KMS-11 (cell line): ENCODE measurements around the gene ATXN7.
A peak's percentile ranks its signal among the peaks of the same experiment; 100 is the strongest.

Source experiments
- H2AFZ ChIP-seq: fragments of 200-600 bp; sonication (generic); 2 replicates; pipeline ENCODE4 v1.6.1; 2016; ENCODE audit warnings: antibody characterized with exemption, mixed run types, low read depth
- H3K27ac ChIP-seq: fragments of 200-600 bp; sonication (generic); 2 replicates; pipeline ENCODE4 v1.6.1; 2016; ENCODE audit warnings: mild to moderate bottlenecking, mixed run types
- H3K27me3 ChIP-seq: fragments of 200-600 bp; sonication (generic); 2 replicates; pipeline ENCODE4 v1.6.1; 2017; ENCODE audit warnings: mild to moderate bottlenecking, low read depth, mixed run types, moderate library complexity; ENCODE audit not compliant: insufficient read depth
- H3K36me3 ChIP-seq: fragments of 200-600 bp; sonication (generic); 2 replicates; pipeline ENCODE4 v1.6.1; 2017; ENCODE audit warnings: mild to moderate bottlenecking, mixed run types; ENCODE audit not compliant: insufficient read depth
- H3K4me1 ChIP-seq: fragments of 200-600 bp; sonication (generic); 2 replicates; pipeline ENCODE4 v1.6.1; 2016; ENCODE audit warnings: mild to moderate bottlenecking, low read depth, mixed run types; ENCODE audit not compliant: poor library complexity, severe bottlenecking
- H3K4me2 ChIP-seq: fragments of 200-600 bp; sonication (generic); 2 replicates; pipeline ENCODE4 v1.7.0; 2016; ENCODE audit warnings: mild to moderate bottlenecking, mixed run types
- H3K4me3 ChIP-seq: fragments of 200-600 bp; sonication (generic); IDR thresholded peaks from 2 replicates; pipeline ENCODE4 v1.6.1; 2017; ENCODE audit warnings: low read depth, low read length, mixed read lengths; ENCODE audit not compliant: insufficient read depth
- H3K79me2 ChIP-seq: fragments of 200-600 bp; sonication (generic); 2 replicates; pipeline ENCODE4 v1.6.1; 2016; ENCODE audit warnings: low read depth, mixed run types; ENCODE audit not compliant: insufficient read depth
- H3K9ac ChIP-seq: fragments of 200-600 bp; sonication (generic); 2 replicates; pipeline ENCODE4 v1.6.1; 2016; ENCODE audit warnings: mild to moderate bottlenecking, mixed run types
- H4K20me1 ChIP-seq: fragments of 200-600 bp; sonication (generic); 2 replicates; pipeline ENCODE4 v1.6.1; 2016; ENCODE audit warnings: mild to moderate bottlenecking, mixed run types; ENCODE audit not compliant: insufficient read depth
- TF ChIP-seq, protein P1 (sequence below): fragments of 200-600 bp; sonication (generic); conservative IDR thresholded peaks from 2 replicates; pipeline ENCODE4 v1.6.1; 2017; ENCODE audit warnings: low read depth, mild to moderate bottlenecking, antibody characterized with exemption, low read length, moderate library complexity, mixed read lengths

ATXN7 gene

DNA sequence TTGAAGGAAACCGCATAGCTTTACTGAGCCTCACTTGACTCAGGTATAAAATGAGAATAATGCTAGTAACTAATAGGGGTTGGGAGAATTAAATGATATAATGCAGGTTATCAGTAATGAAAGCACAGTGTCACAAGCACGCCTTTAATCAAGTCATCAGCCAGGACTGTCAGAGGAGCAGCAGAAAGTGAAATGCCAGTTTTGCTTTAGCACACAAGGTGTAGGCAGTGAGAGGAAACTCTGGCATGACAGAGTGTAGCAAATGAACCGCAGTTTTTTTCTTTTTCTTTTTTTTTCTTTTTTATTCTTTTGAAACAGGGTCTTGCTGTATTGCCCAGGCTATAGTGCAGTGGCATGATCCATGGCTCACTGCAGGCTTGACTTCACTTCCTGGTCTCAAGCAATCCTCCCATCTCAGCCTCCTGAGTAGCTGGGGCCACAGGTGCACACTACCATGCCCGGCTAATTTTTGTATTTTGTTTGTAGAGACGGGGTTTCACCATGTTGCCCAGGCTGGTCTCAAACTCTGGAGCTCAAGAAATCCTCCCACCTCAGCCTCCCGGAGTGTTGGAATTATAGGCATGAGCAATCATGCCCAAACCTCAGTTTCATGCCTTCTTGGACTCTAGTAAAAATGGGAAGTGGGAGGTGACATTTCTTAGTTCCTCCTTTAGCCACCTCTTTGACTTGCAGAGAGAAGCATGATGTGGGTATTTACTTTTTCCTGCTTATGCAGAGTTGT, 58.2 kb downstream of the ATXN7 start:
- no peak overlapping the region for H3K4me3 ChIP-seq
- peaks cover 9% of the 10 kb centered on the region; the same call in 1 of the 2 replicates for H3K79me2 ChIP-seq
- H3K9ac ChIP-seq = no peak overlapping the region
- H3K27ac ChIP-seq = no peak overlapping the region
- H3K27me3 ChIP-seq = no peaks in the 10 kb centered on the region
- no peaks in the 10 kb centered on the region for H4K20me1 ChIP-seq
- H2AFZ ChIP-seq = no peak overlapping the region
- peak overlapping the region; percentile 25; the same call in 1 of the 2 replicates for H3K4me2 ChIP-seq
- TF ChIP-seq, protein P1, sequence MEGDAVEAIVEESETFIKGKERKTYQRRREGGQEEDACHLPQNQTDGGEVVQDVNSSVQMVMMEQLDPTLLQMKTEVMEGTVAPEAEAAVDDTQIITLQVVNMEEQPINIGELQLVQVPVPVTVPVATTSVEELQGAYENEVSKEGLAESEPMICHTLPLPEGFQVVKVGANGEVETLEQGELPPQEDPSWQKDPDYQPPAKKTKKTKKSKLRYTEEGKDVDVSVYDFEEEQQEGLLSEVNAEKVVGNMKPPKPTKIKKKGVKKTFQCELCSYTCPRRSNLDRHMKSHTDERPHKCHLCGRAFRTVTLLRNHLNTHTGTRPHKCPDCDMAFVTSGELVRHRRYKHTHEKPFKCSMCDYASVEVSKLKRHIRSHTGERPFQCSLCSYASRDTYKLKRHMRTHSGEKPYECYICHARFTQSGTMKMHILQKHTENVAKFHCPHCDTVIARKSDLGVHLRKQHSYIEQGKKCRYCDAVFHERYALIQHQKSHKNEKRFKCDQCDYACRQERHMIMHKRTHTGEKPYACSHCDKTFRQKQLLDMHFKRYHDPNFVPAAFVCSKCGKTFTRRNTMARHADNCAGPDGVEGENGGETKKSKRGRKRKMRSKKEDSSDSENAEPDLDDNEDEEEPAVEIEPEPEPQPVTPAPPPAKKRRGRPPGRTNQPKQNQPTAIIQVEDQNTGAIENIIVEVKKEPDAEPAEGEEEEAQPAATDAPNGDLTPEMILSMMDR = no peak
- no peaks in the 10 kb centered on the region for H3K36me3 ChIP-seq
- peaks cover 21% of the 10 kb centered on the region for H3K4me1 ChIP-seq

GRCh38 chr3:63922491-63923199, 59.0 kb downstream of the ATXN7 start:
- H3K27ac ChIP-seq = no peak overlapping the region
- no peaks in the 10 kb centered on the region for H4K20me1 ChIP-seq
- no peaks in the 10 kb centered on the region for H3K27me3 ChIP-seq
- peaks cover 8% of the 10 kb centered on the region; the same call in 1 of the 2 replicates for H3K79me2 ChIP-seq
- no peak overlapping the region for H3K9ac ChIP-seq
- TF ChIP-seq, protein P1 = no peak
- peak overlapping the region; percentile 25; the same call in 1 of the 2 replicates for H3K4me2 ChIP-seq
- no peak overlapping the region for H3K4me3 ChIP-seq
- peaks cover 21% of the 10 kb centered on the region for H3K4me1 ChIP-seq
- no peak overlapping the region for H2AFZ ChIP-seq
- H3K36me3 ChIP-seq = no peaks in the 10 kb centered on the region

DNA sequence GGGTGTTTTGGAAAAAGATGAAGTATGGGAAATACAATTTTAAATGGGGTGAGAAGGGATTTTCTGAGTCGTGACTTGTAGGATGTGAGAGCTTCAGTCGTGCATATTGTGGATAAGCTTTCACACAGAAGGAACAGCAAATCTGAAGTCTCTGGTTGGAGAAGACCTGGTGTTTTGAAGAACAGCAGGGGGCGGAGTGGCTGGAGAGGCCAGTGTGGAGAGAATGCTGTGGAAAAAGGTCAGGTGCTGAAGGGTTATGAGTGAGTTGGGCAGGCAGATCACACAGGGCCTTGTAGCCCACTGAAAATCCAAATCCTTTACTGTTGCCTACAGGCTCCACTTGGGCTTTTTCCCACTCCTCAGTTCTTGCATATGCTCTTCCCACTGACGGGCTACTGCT, 62.6 kb downstream of the ATXN7 start:
- Histone ChIP-seq H3K4me1 (peaks cover 18% of the 10 kb centered on the region), H3K27me3 (no peaks in the 10 kb centered on the region), H3K4me2 (no peak overlapping the region), H2AFZ (no peak overlapping the region), H3K79me2 (peaks cover 15% of the 10 kb centered on the region; the same call in 1 of the 2 replicates), H3K4me3 (no peak overlapping the region), H3K27ac (no peak overlapping the region), H4K20me1 (no peaks in the 10 kb centered on the region), H3K9ac (no peak overlapping the region), H3K36me3 (no peaks in the 10 kb centered on the region)
- TF ChIP-seq, protein P1 = no peak

GRCh38 chr3:63927422-63928280, 64.0 kb downstream of the ATXN7 start:
- Histone ChIP-seq H3K4me1 (peaks cover 5% of the 10 kb centered on the region), H3K36me3 (no peaks in the 10 kb centered on the region), H2AFZ (no peak overlapping the region), H3K27me3 (no peaks in the 10 kb centered on the region), H3K27ac (no peak overlapping the region), H4K20me1 (no peaks in the 10 kb centered on the region), H3K4me2 (no peak overlapping the region), H3K4me3 (no peak overlapping the region), H3K9ac (no peak overlapping the region), H3K79me2 (peaks cover 20% of the 10 kb centered on the region; the same call in 1 of the 2 replicates)
- TF ChIP-seq, protein P1 = no peak
